ENCODE measurements around the gene PEDS1.

DNA sequence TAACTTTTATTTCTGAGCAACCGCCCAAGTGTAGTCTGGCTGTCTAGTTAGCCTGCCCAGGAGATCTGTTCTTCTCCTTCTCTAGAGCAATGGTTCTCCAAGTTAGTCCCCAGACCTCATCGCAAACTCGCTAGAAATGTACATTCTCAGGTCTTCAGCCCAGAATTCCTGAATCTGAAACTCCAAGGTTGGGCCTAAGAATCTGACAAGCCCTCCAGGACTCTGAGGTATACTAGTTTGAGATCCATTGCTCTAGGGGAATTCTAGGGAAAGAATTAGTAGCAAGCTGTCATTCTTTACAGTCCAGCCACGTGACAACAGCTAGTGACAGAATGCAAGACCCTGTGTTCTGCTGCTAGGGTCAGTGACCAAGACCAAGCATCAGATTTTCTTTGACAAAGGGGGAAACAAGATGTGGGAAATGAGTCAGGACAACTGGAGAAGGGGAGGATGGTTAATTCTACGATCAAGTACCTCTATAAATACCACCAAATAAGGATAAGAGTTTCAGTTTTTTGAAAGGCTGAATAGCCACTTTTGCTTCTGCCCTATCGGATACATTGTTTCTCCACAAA lies 46.4 kb downstream of the PEDS1 start:
- no peak for TF ChIP-seq EZH2 (IDR thresholded peaks at IDR 0.05; ENCODE audit: low read depth)
- TF ChIP-seq, protein P1, sequence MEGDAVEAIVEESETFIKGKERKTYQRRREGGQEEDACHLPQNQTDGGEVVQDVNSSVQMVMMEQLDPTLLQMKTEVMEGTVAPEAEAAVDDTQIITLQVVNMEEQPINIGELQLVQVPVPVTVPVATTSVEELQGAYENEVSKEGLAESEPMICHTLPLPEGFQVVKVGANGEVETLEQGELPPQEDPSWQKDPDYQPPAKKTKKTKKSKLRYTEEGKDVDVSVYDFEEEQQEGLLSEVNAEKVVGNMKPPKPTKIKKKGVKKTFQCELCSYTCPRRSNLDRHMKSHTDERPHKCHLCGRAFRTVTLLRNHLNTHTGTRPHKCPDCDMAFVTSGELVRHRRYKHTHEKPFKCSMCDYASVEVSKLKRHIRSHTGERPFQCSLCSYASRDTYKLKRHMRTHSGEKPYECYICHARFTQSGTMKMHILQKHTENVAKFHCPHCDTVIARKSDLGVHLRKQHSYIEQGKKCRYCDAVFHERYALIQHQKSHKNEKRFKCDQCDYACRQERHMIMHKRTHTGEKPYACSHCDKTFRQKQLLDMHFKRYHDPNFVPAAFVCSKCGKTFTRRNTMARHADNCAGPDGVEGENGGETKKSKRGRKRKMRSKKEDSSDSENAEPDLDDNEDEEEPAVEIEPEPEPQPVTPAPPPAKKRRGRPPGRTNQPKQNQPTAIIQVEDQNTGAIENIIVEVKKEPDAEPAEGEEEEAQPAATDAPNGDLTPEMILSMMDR (conservative IDR thresholded peaks at IDR 0.05) = no peak

Data from PC-9 (cell line).